Measurements from ENCODE around the gene PROP1. TPM values are rescaled to one million over a fixed set of nuclear protein-coding genes. Genes with fewer than 3 reads are reported as not detected.

PROP1 gene
- polyA plus RNA-seq, 1 experiment = not detected

GRCh38 chr5:177967221-177967887 lies 28.7 kb downstream of the PROP1 start:
- no peak for TF ChIP-seq CTCF (IDR thresholded peaks at IDR 0.05; ENCODE audit: low read depth, low read length)
- H3K27ac ChIP-seq (ENCODE audit: low read depth, low read length) = no peak overlapping the region
- DNase-seq (ENCODE audit: low read depth, low spot score) = no peak
- no peak overlapping the region for H3K4me3 ChIP-seq (ENCODE audit: low read depth, low read length)
- H3K27me3 ChIP-seq (ENCODE audit: control insufficient read depth, insufficient read depth, low read length) = peaks cover 3% of the 10 kb centered on the region
- ChIA-PET POLR2A (no interaction called here), CTCF (no interaction called here)
- H3K9me3 ChIP-seq (ENCODE audit: control insufficient read depth, insufficient read depth, low read length) = peaks cover 6% of the 10 kb centered on the region; the same call in 1 of the 2 replicates

GRCh38 chr5:177966839-177967166 lies 29.2 kb downstream of the PROP1 start:
- H3K27ac ChIP-seq (ENCODE audit: low read depth, low read length) = no peak overlapping the region
- ChIA-PET CTCF (no interaction called here), POLR2A (no interaction called here)
- no peak for DNase-seq (ENCODE audit: low read depth, low spot score)
- peaks cover 3% of the 10 kb centered on the region for H3K27me3 ChIP-seq (ENCODE audit: control insufficient read depth, insufficient read depth, low read length)
- H3K4me3 ChIP-seq (ENCODE audit: low read depth, low read length) = no peak overlapping the region
- TF ChIP-seq CTCF (IDR thresholded peaks at IDR 0.05; ENCODE audit: low read depth, low read length) = no peak
- peaks cover 6% of the 10 kb centered on the region; the same call in 1 of the 2 replicates for H3K9me3 ChIP-seq (ENCODE audit: control insufficient read depth, insufficient read depth, low read length)

- POLR2A ChIA-PET = no interaction called here
- no peak overlapping the region for H3K4me3 ChIP-seq (ENCODE audit: low read depth, low read length)
- H3K27me3 ChIP-seq (ENCODE audit: control insufficient read depth, insufficient read depth, low read length) = peaks cover 3% of the 10 kb centered on the region
- no peak for DNase-seq (ENCODE audit: low read depth, low spot score)
- H3K9me3 ChIP-seq (ENCODE audit: control insufficient read depth, insufficient read depth, low read length) = peaks cover 6% of the 10 kb centered on the region; the same call in 1 of the 2 replicates
- no peak overlapping the region for H3K27ac ChIP-seq (ENCODE audit: low read depth, low read length)
- no peak for TF ChIP-seq CTCF (IDR thresholded peaks at IDR 0.05; ENCODE audit: low read depth, low read length)
- CTCF ChIA-PET = no interaction called here
Measured at GRCh38 chr5:177966009-177966838, 29.8 kb downstream of the PROP1 start.

- Histone ChIP-seq H3K9me3 (ENCODE audit: control insufficient read depth, insufficient read depth, low read length) (peaks cover 9% of the 10 kb centered on the region; the same call in 1 of the 2 replicates), H3K27ac (ENCODE audit: low read depth, low read length) (no peak overlapping the region), H3K27me3 (ENCODE audit: control insufficient read depth, insufficient read depth, low read length) (peaks cover 3% of the 10 kb centered on the region), H3K4me3 (ENCODE audit: low read depth, low read length) (no peak overlapping the region)
- TF ChIP-seq CTCF (IDR thresholded peaks at IDR 0.05; ENCODE audit: low read depth, low read length) = no peak
- POLR2A ChIA-PET = no interaction called here
- no peak for DNase-seq (ENCODE audit: low read depth, low spot score)
- CTCF ChIA-PET = no interaction called here
Measured at GRCh38 chr5:177964471-177964870, 31.6 kb downstream of the PROP1 start.

GRCh38 chr5:177963966-177964365 lies 32.1 kb downstream of the PROP1 start:
- no peak for DNase-seq (ENCODE audit: low read depth, low spot score)
- Histone ChIP-seq H3K9me3 (ENCODE audit: control insufficient read depth, insufficient read depth, low read length) (peaks cover 9% of the 10 kb centered on the region; the same call in 1 of the 2 replicates), H3K27me3 (ENCODE audit: control insufficient read depth, insufficient read depth, low read length) (peaks cover 3% of the 10 kb centered on the region), H3K27ac (ENCODE audit: low read depth, low read length) (no peak overlapping the region), H3K4me3 (ENCODE audit: low read depth, low read length) (no peak overlapping the region)
- ChIA-PET POLR2A (no interaction called here), CTCF (no interaction called here)
- no peak for TF ChIP-seq CTCF (IDR thresholded peaks at IDR 0.05; ENCODE audit: low read depth, low read length)

Data from AG04450 (cell line).